SU-DHL-6 (cell line): ENCODE data around the gene SCYL1.

Experiments
- H2AFZ ChIP-seq: fragments of 200-600 bp; sonication (generic); 2 replicates; pipeline ENCODE4 v1.6.1; 2014; ENCODE audit warnings: low read depth, mild to moderate bottlenecking, moderate library complexity, mixed read lengths, antibody characterized with exemption, low read length; ENCODE audit not compliant: severe bottlenecking
- H3F3A ChIP-seq: fragments of 200-600 bp; shearing (Covaris generic); 2 replicates; pipeline ENCODE4 v1.6.0; 2016; ENCODE audit warnings: antibody characterized with exemption, mild to moderate bottlenecking; ENCODE audit not compliant: insufficient read depth
- H3K27ac ChIP-seq: fragments of 200-600 bp; sonication (generic); 2 replicates; pipeline ENCODE4 v1.5.1; 2016; ENCODE audit warnings: low read depth, mild to moderate bottlenecking, low read length, moderate library complexity, mixed read lengths
- H3K27me3 ChIP-seq: fragments of 200-600 bp; sonication (generic), shearing (Covaris generic); 2 replicates; pipeline ENCODE4 v1.6.0; 2014; ENCODE audit warnings: mild to moderate bottlenecking, low read length
- H3K36me3 ChIP-seq: fragments of 200-600 bp; sonication (generic); 2 replicates; pipeline ENCODE4 v1.6.1; 2014; ENCODE audit warnings: mild to moderate bottlenecking, low read length, mixed read lengths
- H3K4me2 ChIP-seq: fragments of 300-600, 200-600 bp; shearing (Covaris generic), sonication (generic); 2 replicates; pipeline ENCODE4 v1.6.0; 2014; ENCODE audit warnings: low read length, low read depth, mild to moderate bottlenecking; ENCODE audit not compliant: poor library complexity, severe bottlenecking
- H3K4me3 ChIP-seq: fragments of 200-600 bp; sonication (generic); 2 replicates; pipeline ENCODE4 v1.5.1; 2014; ENCODE audit warnings: antibody characterized with exemption, low read length, mild to moderate bottlenecking, mixed read lengths; ENCODE audit not compliant: insufficient read depth, poor library complexity, severe bottlenecking
- H3K79me2 ChIP-seq: fragments of 200-600 bp; sonication (generic); 2 replicates; pipeline ENCODE4 v1.6.1; 2014; ENCODE audit warnings: mild to moderate bottlenecking, low read length, moderate library complexity; ENCODE audit not compliant: insufficient read depth
- H3K9ac ChIP-seq: fragments of 200-600 bp; sonication (generic); 2 replicates; pipeline ENCODE4 v1.7.0; 2014; ENCODE audit warnings: mild to moderate bottlenecking, low read length
- H3K9me2 ChIP-seq: fragments of 200-600 bp; sonication (generic); replicated peaks from 2 replicates; pipeline ENCODE4 v1.6.1; 2014; ENCODE audit warnings: low read length; ENCODE audit not compliant: insufficient read depth
- H3K9me3 ChIP-seq: fragments of 200-600 bp; sonication (generic); 2 replicates; pipeline ENCODE4 v1.6.1; 2014; ENCODE audit warnings: low read length, mixed read lengths; ENCODE audit not compliant: insufficient read depth
- H4K20me1 ChIP-seq: fragments of 200-600 bp; sonication (generic); 2 replicates; pipeline ENCODE4 v1.6.1; 2014; ENCODE audit warnings: low read depth, mild to moderate bottlenecking, antibody characterized with exemption, low read length, moderate library complexity, mixed read lengths
- CTCF ChIP-seq: fragments of 200-600 bp; sonication (generic); IDR thresholded peaks from one replicate; pipeline ENCODE4 v1.5.1; 2017; ENCODE audit warnings: antibody characterized with exemption, mild to moderate bottlenecking, low read length, moderate library complexity; ENCODE audit not compliant: insufficient read depth, poor library complexity, severe bottlenecking
- EZH2phosphoT487 ChIP-seq: fragments of 200-600 bp; sonication (generic), shearing (Covaris generic); conservative IDR thresholded peaks from 2 replicates; pipeline ENCODE4 v1.6.1; 2018; ENCODE audit warnings: mild to moderate bottlenecking, antibody characterized with exemption, low read length, moderate library complexity, mixed read lengths

SCYL1 gene

GRCh38 chr11:65485920-65486219 is 39.0 kb upstream of the SCYL1 start:
- Histone ChIP-seq H3K27me3 (no peaks in the 10 kb centered on the region), H4K20me1 (no peaks in the 10 kb centered on the region), H3K9ac (no peak overlapping the region), H2AFZ (no peak overlapping the region), H3K9me3 (no peaks in the 10 kb centered on the region), H3K4me3 (no peak overlapping the region), H3K9me2 (no peaks in the 10 kb centered on the region), H3K79me2 (no peaks in the 10 kb centered on the region), H3K4me2 (no peak overlapping the region), H3F3A (no peaks in the 10 kb centered on the region), H3K27ac (no peak overlapping the region), H3K36me3 (no peaks in the 10 kb centered on the region)
- TF ChIP-seq EZH2phosphoT487: no peak
- TF ChIP-seq CTCF: no peak

- no peak overlapping the region for H3K4me3 ChIP-seq
- no peaks in the 10 kb centered on the region for H3K36me3 ChIP-seq
- no peaks in the 10 kb centered on the region for H3K9me3 ChIP-seq
- H3K27ac ChIP-seq: no peak overlapping the region
- no peak overlapping the region for H3K9ac ChIP-seq
- H3K9me2 ChIP-seq: no peaks in the 10 kb centered on the region
- H4K20me1 ChIP-seq: no peaks in the 10 kb centered on the region
- H3K79me2 ChIP-seq: no peaks in the 10 kb centered on the region
- H2AFZ ChIP-seq: peak overlapping the region; percentile 18
- H3K27me3 ChIP-seq: no peaks in the 10 kb centered on the region
- no peak overlapping the region for H3K4me2 ChIP-seq
- H3F3A ChIP-seq: no peaks in the 10 kb centered on the region
- no peak for TF ChIP-seq CTCF
- no peak for TF ChIP-seq EZH2phosphoT487
These were observed 38.1 kb upstream of the SCYL1 start for GRCh38 chr11:65486570-65487466.

GRCh38 chr11:65487467-65488272 is 37.2 kb upstream of the SCYL1 start:
- Histone ChIP-seq H3K9me3 (no peaks in the 10 kb centered on the region), H4K20me1 (no peaks in the 10 kb centered on the region), H3K79me2 (no peaks in the 10 kb centered on the region), H3K9me2 (no peaks in the 10 kb centered on the region), H3K27ac (no peak overlapping the region), H2AFZ (peak overlapping the region; percentile 18), H3K4me3 (no peak overlapping the region), H3K4me2 (no peak overlapping the region), H3K9ac (no peak overlapping the region), H3K27me3 (no peaks in the 10 kb centered on the region), H3F3A (no peaks in the 10 kb centered on the region), H3K36me3 (no peaks in the 10 kb centered on the region)
- no peak for TF ChIP-seq EZH2phosphoT487
- no peak for TF ChIP-seq CTCF
